ENCODE measurements around the gene NRARP.

The NRARP gene

DNA sequence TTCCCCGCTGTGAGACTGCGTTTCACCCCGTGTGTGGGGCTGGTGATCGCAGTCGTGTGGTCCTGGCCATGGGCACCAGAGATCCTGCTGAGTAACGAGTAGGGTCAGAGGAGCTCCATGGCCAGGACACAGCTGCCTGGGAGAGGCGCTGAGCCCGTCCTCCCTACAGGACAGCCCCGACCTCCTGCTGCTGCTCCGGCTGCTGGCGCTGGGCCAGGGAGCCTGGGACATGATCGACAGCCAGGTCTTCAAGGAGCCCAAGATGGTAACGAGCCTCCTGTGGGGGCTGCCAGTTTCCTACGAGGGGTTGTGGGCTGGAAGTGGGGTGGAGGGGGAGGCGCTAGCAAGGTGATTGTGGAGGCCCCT lies 35.9 kb downstream of the NRARP start:
- H3K4me3 ChIP-seq (IDR thresholded peaks at IDR 0.05; ENCODE audit: insufficient read depth, low read depth, low read length): no peak overlapping the region
- H3K4me2 ChIP-seq: no peak overlapping the region
- no peak overlapping the region for H3K27ac ChIP-seq
- H3K36me3 ChIP-seq (ENCODE audit: insufficient read depth): no peaks in the 10 kb centered on the region
- no peaks in the 10 kb centered on the region for H4K20me1 ChIP-seq (ENCODE audit: insufficient read depth)
- no peaks in the 10 kb centered on the region for H3K79me2 ChIP-seq (ENCODE audit: insufficient read depth, low read depth)
- TF ChIP-seq, protein P1, sequence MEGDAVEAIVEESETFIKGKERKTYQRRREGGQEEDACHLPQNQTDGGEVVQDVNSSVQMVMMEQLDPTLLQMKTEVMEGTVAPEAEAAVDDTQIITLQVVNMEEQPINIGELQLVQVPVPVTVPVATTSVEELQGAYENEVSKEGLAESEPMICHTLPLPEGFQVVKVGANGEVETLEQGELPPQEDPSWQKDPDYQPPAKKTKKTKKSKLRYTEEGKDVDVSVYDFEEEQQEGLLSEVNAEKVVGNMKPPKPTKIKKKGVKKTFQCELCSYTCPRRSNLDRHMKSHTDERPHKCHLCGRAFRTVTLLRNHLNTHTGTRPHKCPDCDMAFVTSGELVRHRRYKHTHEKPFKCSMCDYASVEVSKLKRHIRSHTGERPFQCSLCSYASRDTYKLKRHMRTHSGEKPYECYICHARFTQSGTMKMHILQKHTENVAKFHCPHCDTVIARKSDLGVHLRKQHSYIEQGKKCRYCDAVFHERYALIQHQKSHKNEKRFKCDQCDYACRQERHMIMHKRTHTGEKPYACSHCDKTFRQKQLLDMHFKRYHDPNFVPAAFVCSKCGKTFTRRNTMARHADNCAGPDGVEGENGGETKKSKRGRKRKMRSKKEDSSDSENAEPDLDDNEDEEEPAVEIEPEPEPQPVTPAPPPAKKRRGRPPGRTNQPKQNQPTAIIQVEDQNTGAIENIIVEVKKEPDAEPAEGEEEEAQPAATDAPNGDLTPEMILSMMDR (conservative IDR thresholded peaks at IDR 0.05; ENCODE audit: low read depth, low read length): no peak
- H2AFZ ChIP-seq (ENCODE audit: low read depth): no peak overlapping the region
- H3K9ac ChIP-seq: no peak overlapping the region
- peaks cover 16% of the 10 kb centered on the region for H3K4me1 ChIP-seq (ENCODE audit: low read depth, poor library complexity, severe bottlenecking)
- H3K27me3 ChIP-seq (ENCODE audit: insufficient read depth, low read depth): no peaks in the 10 kb centered on the region

DNA sequence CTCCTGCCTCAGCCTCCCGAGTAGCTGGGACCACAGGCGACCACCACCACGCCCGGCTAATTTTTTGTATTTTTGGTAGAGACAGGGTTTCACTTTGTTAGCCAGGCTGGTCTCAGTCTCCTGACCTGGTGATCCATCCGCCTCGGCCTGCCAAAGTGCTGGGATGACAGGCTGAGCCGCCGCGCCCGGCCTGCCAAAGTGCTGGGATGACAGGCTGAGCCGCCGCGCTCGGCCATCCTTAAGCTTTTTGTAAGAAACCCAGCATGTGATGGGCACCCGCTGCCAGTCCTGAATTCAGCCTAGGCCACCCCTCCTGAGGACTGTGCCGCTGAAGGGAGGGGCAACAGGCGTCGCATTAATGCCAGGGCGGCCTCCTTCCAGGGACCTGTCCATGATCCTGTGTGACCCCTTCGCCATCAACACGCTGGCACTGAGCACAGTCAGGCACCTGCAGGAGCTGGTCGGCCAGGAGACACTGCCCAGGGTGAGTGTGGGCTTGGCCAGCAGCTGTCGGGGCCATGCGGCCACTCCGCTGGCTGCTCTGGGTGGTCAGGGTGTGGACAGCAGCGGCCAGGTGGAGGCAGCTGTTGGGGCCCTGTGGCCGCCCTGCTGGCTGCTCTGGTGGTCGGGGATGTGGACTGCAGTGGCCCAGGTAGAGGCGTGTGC lies 36.4 kb downstream of the NRARP start:
- Histone ChIP-seq H3K4me2 (no peak overlapping the region), H3K27ac (no peak overlapping the region), H3K36me3 (ENCODE audit: insufficient read depth) (no peaks in the 10 kb centered on the region), H3K4me3 (IDR thresholded peaks at IDR 0.05; ENCODE audit: insufficient read depth, low read depth, low read length) (no peak overlapping the region), H3K79me2 (ENCODE audit: insufficient read depth, low read depth) (no peaks in the 10 kb centered on the region), H3K4me1 (ENCODE audit: low read depth, poor library complexity, severe bottlenecking) (peaks cover 10% of the 10 kb centered on the region), H4K20me1 (ENCODE audit: insufficient read depth) (no peaks in the 10 kb centered on the region), H2AFZ (ENCODE audit: low read depth) (no peak overlapping the region), H3K9ac (no peak overlapping the region), H3K27me3 (ENCODE audit: insufficient read depth, low read depth) (no peaks in the 10 kb centered on the region)
- TF ChIP-seq, protein P1 (conservative IDR thresholded peaks at IDR 0.05; ENCODE audit: low read depth, low read length): no peak

DNA sequence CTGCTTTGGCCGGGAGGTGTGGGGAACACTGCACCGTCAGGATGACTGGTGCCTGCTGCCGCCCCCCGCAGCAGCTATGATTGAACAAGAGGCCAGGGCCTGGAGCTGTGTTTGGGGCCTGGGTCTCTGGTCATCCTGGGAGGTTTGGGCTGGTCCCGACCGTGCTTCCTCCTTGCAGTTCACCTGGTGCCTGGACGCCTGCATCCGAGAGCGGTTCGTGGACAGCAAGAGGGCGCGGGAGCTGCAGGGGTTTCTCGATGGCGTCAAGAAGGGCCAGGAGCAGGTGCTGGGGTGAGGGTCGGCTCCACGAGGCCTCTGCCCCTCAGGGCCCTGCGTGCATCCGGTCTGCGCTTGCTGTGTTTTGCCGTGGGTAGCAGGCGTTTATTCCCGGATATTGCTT lies 38.0 kb downstream of the NRARP start:
- no peak overlapping the region for H3K4me3 ChIP-seq (IDR thresholded peaks at IDR 0.05; ENCODE audit: insufficient read depth, low read depth, low read length)
- TF ChIP-seq, protein P1 (conservative IDR thresholded peaks at IDR 0.05; ENCODE audit: low read depth, low read length): no peak
- no peak overlapping the region for H2AFZ ChIP-seq (ENCODE audit: low read depth)
- H3K36me3 ChIP-seq (ENCODE audit: insufficient read depth): no peaks in the 10 kb centered on the region
- no peak overlapping the region for H3K9ac ChIP-seq
- no peaks in the 10 kb centered on the region for H3K4me1 ChIP-seq (ENCODE audit: low read depth, poor library complexity, severe bottlenecking)
- no peak overlapping the region for H3K27ac ChIP-seq
- no peaks in the 10 kb centered on the region for H3K27me3 ChIP-seq (ENCODE audit: insufficient read depth, low read depth)
- no peaks in the 10 kb centered on the region for H4K20me1 ChIP-seq (ENCODE audit: insufficient read depth)
- no peak overlapping the region for H3K4me2 ChIP-seq
- H3K79me2 ChIP-seq (ENCODE audit: insufficient read depth, low read depth): no peaks in the 10 kb centered on the region

DNA sequence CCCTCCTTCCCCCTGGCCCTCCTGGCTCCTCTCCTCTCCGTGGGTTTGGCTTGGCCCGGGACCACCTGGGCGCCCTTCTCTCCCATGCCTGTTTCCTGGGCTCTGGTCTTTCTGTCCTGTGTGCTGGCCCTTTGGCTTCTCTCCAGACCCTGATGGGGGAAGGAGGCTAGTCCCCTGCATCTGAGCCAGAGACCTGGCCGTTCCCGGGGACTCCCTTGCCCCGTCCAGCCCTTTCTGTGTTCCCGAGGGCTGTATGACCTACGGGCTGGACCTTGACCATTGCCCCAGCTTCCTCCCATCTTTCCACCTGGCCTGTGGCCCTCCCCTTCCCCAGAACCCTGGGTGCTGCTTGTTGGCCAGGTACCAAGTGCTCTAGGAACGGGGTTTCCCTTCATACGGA lies 38.6 kb downstream of the NRARP start:
- Histone ChIP-seq H3K4me3 (IDR thresholded peaks at IDR 0.05; ENCODE audit: insufficient read depth, low read depth, low read length) (no peak overlapping the region), H3K27ac (no peak overlapping the region), H3K9ac (no peak overlapping the region), H4K20me1 (ENCODE audit: insufficient read depth) (no peaks in the 10 kb centered on the region), H3K4me1 (ENCODE audit: low read depth, poor library complexity, severe bottlenecking) (no peaks in the 10 kb centered on the region), H3K36me3 (ENCODE audit: insufficient read depth) (no peaks in the 10 kb centered on the region), H3K4me2 (no peak overlapping the region), H3K79me2 (ENCODE audit: insufficient read depth, low read depth) (no peaks in the 10 kb centered on the region), H2AFZ (ENCODE audit: low read depth) (no peak overlapping the region), H3K27me3 (ENCODE audit: insufficient read depth, low read depth) (no peaks in the 10 kb centered on the region)
- TF ChIP-seq, protein P1 (conservative IDR thresholded peaks at IDR 0.05; ENCODE audit: low read depth, low read length): no peak

All from KMS-11 (cell line).